Measurements from ENCODE around the gene STPG2.

DNA sequence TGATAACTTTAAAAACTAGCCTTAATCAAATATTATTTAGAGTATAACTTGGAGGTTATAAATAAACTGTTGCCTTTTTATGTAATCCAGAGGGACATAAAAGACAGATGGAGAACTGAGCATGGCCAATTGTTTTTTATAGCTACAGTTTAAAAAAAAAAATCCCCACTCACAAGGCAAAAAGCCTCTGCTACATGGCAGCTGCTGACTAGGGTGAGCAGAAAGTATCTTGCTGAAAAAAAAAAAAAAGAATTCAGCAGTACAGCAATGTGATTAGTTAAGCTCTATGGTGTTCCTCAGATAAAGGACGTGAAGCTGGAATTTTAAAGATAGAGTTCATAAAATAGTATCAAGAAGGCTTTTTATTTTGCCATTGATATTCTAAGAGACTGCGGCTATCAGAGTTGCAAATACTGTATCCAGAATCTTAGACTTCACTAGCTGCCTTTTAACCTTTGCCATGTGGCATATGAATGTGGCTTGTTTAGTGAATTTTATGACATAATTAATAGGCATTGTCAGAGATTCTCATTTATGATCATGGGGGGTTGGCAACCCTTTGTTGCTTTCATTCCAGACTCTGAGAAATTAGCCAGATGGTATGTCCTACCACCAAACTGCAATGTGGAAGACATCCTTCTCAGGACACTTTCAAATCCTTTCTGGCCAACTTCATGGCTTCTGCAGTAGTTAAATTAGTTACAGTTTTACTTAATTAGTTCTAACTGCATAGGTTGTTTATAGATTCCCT, 498.0 kb downstream of the STPG2 start:
- no peak for TF ChIP-seq POLR2AphosphoS5 (IDR thresholded peaks at IDR 0.05)
- TF ChIP-seq, protein P1, sequence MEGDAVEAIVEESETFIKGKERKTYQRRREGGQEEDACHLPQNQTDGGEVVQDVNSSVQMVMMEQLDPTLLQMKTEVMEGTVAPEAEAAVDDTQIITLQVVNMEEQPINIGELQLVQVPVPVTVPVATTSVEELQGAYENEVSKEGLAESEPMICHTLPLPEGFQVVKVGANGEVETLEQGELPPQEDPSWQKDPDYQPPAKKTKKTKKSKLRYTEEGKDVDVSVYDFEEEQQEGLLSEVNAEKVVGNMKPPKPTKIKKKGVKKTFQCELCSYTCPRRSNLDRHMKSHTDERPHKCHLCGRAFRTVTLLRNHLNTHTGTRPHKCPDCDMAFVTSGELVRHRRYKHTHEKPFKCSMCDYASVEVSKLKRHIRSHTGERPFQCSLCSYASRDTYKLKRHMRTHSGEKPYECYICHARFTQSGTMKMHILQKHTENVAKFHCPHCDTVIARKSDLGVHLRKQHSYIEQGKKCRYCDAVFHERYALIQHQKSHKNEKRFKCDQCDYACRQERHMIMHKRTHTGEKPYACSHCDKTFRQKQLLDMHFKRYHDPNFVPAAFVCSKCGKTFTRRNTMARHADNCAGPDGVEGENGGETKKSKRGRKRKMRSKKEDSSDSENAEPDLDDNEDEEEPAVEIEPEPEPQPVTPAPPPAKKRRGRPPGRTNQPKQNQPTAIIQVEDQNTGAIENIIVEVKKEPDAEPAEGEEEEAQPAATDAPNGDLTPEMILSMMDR (IDR thresholded peaks at IDR 0.05): no peak
- TF ChIP-seq POLR2A (IDR thresholded peaks at IDR 0.05): no peak
- TF ChIP-seq EP300 (IDR thresholded peaks at IDR 0.05): no peak
